ENCODE results near the gene PRKRIP1.
"Not testable (repeated sequence)": the region's sequence is repeated elsewhere in the genome, so short reads cannot be mapped to it uniquely, and the experiment has no call there.

PRKRIP1 gene

DNA sequence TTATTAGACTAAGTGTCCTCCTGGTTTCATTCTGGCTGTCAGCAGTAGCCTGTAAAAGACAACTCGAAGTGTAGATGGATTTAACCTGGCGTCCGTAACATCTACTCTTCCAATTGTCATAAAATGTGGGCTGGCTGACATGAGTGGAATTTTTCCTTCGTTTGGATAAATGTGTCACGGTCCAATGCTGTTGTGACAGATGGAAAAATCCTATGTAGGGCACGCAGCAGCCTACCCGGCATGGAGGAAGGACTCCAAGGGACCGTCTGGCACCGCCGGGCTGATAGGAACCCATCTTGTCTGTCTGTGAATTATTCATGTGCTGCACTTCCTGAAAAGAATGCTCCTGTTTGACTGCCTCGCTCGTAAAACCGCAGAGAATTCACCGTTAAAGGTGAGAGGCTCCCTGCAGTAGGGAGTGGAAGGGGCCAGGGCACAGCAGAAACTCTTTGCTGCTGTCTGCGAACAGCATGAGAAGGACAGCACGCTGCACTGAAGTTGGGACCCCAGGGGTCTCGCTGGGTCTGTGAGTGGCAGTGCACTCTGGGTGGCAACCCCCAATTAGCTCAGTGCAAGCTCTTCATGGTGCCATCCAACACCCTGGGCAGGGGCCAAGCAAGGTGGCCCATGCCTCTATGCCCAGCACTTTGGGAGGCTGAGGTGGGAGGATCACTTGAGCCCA lies 35.6 kb downstream of the PRKRIP1 start:
- DNase-seq, result peak; percentile 54
- peak; percentile 50 for ATAC-seq

GRCh38 chr7:102432442-102433218 lies 36.5 kb downstream of the PRKRIP1 start:
- ATAC-seq, result peak; percentile 16

GRCh38 chr7:102433219-102434038 lies 37.3 kb downstream of the PRKRIP1 start, which contains the start of gene ORAI2:
TSS of gene ORAI2 (plus strand) at chr7:102433575. CDS start at chr7:102438957, 5,382 bp downstream.
- peak; percentile 71 for ATAC-seq
- peak; percentile 92 for DNase-seq

More at GRCh38 chr7:102432442-102433218, 36.5 kb downstream of the PRKRIP1 start:
- DNase-seq, result no peak

GRCh38 chr7:102434039-102434486 lies 37.9 kb downstream of the PRKRIP1 start:
- ATAC-seq (no peak), DNase-seq (peak; percentile 30)

- ATAC-seq (no peak), DNase-seq (no peak)
These were observed 40.0 kb downstream of the PRKRIP1 start for GRCh38 chr7:102436118-102436517.

DNA sequence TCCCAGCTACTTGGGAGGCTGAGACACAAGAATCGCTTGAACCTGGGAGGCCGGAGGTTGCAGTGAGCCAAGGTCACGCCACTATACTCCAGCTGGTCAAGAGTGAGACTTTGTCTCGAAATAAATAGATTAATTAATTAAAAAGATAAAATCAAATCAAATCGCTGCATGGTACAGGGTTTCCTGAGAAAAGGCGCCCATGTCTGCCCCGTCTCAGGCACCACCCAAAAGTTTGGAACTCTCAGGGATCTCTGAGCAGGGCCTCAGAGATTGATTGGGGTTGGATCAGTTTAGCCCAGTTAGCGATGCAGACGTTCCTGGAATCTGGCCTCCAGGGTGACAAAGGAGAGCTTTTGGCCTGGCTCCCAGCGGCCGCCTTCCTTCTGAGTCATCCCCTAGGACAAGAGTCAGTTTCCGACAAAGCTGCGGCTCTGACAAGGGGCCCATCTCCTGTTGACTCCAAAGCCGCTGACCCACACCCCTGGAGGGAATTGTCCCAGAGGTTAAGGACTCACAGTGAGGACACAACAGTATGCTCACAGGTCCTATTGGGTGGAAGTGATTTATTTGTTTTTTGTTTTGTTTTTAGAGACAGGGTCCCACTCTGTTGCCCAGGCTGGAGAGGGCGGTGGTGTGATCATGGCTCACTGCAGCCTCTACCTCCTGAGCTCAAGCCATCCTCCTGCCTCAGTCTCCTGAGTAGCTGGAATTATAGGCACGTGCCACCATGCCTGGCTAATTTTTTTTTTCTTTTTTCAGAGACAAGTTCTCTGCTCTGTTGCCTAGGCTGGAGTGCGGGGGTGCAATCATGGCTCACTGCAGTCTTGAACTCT lies 44.0 kb downstream of the PRKRIP1 start:
- ATAC-seq (no peak), DNase-seq (no peak)

DNA sequence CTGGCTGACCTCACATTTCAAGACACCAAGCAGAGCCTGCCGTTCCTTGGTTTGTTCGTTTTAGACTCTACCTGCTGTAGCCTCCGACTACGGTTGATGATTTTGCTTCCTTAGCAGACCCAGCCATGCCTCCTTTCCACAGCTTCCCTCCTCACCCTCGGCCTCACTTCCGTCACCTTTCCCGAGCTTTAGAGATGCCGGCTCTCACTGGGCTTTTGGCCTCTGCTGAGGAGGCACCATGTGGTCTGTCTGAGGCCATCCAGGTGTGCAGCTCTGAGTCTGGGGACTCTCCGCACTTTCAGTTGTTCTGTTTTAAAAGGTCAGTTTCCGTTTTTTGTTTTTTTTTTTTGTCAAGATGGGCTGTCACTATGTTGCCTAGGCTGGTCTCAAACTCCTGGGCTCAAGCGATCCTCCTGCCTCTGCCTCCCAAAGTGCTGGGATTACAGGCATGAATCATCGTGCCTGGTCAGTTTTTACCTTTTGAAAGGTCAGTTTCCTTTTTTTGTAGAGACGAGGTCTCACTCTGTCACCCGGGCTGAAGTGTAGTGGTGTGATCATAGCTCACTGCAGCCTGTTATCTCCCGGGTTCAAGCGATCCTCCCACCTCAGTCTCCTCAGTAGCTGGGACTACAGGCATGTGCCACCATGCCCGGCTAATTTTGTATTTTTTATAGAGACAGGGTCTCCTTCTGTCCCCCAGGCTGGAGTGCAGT lies 49.0 kb downstream of the PRKRIP1 start:
- no peak for DNase-seq
- no peak for ATAC-seq

DNA sequence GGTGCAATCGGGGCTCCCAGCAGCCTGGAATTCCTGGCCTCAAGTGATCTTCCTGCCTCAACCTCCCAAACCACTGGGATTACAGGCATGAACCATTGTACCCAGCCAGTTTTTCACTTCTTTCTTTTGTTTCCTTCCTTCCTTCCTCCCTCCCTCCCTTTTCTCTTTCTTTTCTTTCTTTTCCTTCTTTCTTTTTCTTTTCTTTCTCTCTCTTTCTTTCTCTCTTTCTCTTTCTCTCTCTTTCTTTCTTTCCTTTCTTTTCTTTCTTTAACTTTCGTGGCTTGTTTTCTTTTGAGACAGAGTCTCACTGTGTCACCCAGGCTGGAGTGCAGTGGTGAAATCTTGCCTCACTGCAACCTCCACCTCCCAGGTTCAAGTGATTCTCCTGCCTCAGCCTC lies 49.5 kb downstream of the PRKRIP1 start:
- DNase-seq (no peak), ATAC-seq (no peak)

GRCh38 chr7:102446387-102447156 lies 50.4 kb downstream of the PRKRIP1 start:
- no peak for DNase-seq
- no peak for ATAC-seq

DNA sequence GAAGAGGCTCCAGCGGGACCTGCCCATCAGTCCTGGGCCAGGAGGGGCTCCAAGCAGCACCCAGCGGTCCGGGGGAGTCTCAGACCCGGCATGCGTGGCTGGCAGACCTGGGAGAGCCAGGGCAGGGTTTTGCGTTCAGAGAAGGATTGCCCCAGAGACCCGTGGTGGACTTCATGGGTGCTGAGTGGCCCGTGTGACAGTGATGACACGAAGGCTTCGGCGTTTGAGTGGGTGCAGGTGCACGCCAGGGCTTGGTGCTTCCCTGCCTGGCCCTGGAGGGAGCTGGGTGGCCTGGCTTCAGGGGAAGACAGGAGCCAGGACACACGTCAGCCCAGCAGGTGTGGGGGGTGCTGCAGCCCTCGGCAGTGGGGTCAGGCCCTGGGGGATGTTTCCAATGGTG lies 51.1 kb downstream of the PRKRIP1 start:
- ATAC-seq (no peak), DNase-seq (no peak)

DNA sequence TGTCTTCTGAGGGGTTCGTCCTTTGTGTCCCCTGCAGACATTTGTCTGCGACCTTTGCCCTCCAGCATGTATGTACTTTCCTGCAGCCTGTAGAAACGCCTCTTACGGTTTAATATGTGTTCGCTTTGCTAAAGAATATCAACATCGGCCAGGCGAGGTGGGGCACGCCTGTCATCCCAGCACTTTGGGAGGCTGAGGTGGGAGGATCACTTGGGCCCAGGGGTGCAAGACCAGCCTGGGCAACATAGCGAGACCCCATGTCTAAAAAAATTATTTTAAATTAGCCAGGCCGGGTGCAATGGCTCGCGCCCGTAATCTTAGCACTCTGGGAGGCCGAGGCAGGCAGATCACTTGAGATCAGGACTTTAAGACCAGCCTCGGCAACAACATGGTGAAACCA lies 53.0 kb downstream of the PRKRIP1 start:
- no peak for DNase-seq
- no peak for ATAC-seq

DNA sequence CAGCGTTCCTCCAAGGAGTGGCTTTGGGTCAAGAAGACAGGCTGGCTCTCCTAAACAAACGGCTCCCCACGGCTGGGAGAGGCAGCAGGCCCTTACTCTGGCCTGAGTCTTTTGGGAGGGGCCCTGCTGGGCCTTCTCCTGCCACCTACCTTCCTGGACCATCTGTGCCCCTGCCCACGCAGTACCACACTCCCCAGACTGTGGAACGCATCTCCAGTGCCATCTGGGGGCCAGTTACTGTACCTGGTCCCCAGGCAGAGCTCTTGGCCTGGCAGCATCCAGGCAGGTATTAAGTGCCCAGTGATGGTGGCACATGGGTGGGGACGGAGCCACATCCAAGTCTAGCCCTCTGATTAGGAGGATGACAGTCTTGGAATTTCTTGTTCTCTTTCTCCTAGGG lies 54.1 kb downstream of the PRKRIP1 start:
- ATAC-seq, result peak; percentile 80
- DNase-seq, result peak; percentile 51

- DNase-seq, result no peak
- no peak for ATAC-seq
These were observed 55.4 kb downstream of the PRKRIP1 start for GRCh38 chr7:102451371-102452054.

GRCh38 chr7:102452451-102452850 lies 56.3 kb downstream of the PRKRIP1 start:
- DNase-seq, result no peak
- no peak for ATAC-seq

DNA sequence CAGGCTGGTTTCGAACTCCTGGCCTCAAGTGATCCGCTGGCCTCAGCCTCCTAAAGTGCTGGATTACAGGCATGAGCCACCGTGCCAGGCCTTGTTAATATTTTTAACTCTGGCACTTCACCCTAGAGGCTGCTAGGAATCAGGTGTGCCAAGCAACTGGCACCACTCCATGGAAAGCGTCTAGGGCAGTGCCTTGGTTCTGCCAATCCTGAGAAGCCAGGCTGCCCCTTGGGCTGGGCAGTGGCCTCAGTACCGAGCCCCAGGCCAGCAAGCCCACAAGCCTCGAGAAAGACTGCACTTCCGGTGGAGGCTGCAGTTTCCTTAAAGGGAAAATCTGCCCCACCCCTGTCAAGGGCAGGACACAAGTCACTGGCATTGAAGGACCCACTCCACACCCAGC lies 57.2 kb downstream of the PRKRIP1 start:
- ATAC-seq, result no peak
- DNase-seq, result no peak

DNA sequence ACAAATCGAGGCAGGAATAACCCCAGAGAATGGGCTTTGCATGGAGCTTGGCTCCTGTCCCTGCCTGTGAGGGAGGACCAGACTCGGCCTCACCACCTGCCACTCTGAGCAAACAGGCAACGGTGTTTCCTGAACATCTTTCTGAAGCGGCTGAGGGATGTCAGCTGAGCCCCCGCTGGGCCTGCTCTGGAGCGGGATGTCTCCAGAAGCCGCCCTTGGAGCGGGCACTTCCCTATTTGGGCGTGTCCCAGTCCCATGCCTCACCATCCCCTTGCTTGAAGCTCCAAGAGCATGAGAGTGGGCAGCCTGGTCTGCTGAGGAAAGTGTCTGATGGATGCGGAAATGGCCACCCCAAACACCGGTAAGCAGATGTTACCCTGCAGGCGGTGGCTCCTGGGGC lies 58.3 kb downstream of the PRKRIP1 start:
- no peak for DNase-seq
- ATAC-seq, result no peak

GRCh38 chr7:102454932-102455331 lies 58.8 kb downstream of the PRKRIP1 start:
- DNase-seq, ATAC-seq: not testable (repeated sequence)

DNA sequence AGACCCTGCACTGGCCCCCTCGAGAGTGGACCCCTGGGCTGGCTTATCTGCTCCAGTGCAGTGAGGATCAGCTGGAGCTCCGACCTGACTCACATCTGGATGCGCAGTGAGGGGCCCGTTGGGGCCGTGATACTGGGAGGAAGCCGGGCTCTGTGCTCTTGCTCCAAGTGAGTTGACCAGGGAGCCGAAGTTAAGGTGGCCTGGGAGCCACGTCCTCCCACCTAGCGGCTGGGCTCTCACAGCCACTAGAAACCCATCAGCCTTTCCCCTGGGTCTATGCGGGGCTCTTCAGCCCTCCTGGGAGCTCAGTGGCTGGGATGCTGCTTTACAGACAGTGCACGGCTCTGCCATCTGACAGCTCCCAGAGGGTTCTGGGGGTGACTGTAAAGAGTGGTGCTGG lies 59.4 kb downstream of the PRKRIP1 start:
- ATAC-seq, result no peak
- no peak for DNase-seq

- no peak for DNase-seq
- no peak for ATAC-seq
These were observed 60.2 kb downstream of the PRKRIP1 start for GRCh38 chr7:102456327-102456726.

Measured in stimulated activated naive CD8-positive, alpha-beta T cell treated with anti-CD3 and anti-CD28 coated beads, Interleukin-15, Interleukin-2, amounts not matched to agents 100 U/mL and 50 U/mL, for 24 hours (primary cell).